ENCODE results near the gene DSTN.
A peak's percentile ranks its signal among the peaks of the same experiment; 100 is the strongest.

DNA sequence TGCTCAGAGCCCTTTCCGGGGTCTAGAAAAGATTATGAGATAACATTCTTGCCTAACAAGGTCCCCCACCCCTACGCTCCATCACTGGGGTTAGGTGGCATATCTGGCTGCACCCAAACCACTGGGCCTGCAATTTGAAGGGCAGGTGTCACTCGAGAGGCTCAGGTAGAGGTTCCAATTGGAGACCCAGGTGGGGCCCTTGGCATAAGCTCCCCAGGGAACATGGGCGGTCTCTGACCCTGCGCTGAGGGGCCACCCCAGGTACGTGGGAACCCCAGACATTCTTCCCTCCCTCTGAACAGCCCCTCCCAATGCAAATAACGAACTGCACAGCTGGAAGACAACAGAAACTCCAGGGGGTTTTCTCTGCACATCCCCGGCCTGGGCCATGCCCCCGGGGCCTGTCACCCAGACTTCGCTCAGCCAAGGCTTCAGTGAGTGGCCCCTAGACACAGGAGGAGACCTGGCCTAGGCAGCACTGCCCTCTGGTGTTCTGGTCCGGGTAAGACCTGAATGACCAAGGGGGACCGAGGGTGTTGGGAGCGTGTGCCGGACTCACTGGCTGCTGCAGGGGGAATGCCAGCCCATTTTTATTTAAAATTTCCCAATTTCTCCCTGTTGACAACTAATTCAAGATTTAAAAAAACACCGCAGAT lies 47.5 kb downstream of the DSTN start:
- TF ChIP-seq, protein P1, sequence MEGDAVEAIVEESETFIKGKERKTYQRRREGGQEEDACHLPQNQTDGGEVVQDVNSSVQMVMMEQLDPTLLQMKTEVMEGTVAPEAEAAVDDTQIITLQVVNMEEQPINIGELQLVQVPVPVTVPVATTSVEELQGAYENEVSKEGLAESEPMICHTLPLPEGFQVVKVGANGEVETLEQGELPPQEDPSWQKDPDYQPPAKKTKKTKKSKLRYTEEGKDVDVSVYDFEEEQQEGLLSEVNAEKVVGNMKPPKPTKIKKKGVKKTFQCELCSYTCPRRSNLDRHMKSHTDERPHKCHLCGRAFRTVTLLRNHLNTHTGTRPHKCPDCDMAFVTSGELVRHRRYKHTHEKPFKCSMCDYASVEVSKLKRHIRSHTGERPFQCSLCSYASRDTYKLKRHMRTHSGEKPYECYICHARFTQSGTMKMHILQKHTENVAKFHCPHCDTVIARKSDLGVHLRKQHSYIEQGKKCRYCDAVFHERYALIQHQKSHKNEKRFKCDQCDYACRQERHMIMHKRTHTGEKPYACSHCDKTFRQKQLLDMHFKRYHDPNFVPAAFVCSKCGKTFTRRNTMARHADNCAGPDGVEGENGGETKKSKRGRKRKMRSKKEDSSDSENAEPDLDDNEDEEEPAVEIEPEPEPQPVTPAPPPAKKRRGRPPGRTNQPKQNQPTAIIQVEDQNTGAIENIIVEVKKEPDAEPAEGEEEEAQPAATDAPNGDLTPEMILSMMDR (conservative IDR thresholded peaks at IDR 0.05; ENCODE audit: low read depth in 2 of 2) = peak; percentile 77 to 93
- TF ChIP-seq POLR2AphosphoS5 (IDR thresholded peaks at IDR 0.05; ENCODE audit: low read depth) = no peak
- no peak for TF ChIP-seq EZH2 (IDR thresholded peaks at IDR 0.05; ENCODE audit: low read depth, unreplicated experiment)
- TF ChIP-seq EZH2phosphoT487 (IDR thresholded peaks at IDR 0.05; ENCODE audit: unreplicated experiment) = no peak

Measured in GM23338 (cell line).